ENCODE data around the gene SIGLEC14.
"Not testable (repeated sequence)": the region's sequence is repeated elsewhere in the genome, so short reads cannot be mapped to it uniquely, and the experiment has no call there.

SIGLEC14 gene, protein sequence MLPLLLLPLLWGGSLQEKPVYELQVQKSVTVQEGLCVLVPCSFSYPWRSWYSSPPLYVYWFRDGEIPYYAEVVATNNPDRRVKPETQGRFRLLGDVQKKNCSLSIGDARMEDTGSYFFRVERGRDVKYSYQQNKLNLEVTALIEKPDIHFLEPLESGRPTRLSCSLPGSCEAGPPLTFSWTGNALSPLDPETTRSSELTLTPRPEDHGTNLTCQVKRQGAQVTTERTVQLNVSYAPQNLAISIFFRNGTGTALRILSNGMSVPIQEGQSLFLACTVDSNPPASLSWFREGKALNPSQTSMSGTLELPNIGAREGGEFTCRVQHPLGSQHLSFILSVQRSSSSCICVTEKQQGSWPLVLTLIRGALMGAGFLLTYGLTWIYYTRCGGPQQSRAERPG

GRCh38 chr19:51646730-51647129 is at the start of gene SIGLEC14:
Gene SIGLEC14, minus strand, starts transcription at chr19:51646825. Its CDS starts 66 bp downstream, at chr19:51646759.
- DNase-seq: not testable (repeated sequence)

- no peak for DNase-seq
Measured at GRCh38 chr19:51695702-51696315, 49.2 kb upstream of the SIGLEC14 start.

DNA sequence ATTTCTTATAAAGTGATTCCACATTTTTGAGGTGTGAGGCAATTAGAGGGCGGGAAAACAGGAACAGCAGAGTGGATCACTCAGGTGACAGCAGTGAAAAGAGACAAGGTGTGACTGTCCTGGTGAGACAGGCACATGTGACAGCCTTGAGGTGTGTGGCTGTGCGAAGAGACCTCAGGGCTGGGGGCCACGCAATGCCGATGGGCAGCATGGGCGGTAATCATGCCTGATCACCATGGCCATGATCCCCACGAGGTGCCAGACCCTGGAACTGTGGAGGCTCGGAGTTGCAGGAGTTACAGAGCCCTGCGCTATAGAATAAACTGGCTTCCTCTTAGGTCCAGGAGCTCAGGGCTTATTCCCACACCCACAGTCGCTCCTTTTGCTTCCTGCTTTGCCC is 48.5 kb upstream of the SIGLEC14 start:
- DNase-seq: no peak

- no peak for DNase-seq
Measured at GRCh38 chr19:51694318-51695085, 47.9 kb upstream of the SIGLEC14 start.

GRCh38 chr19:51693819-51694218 is 47.2 kb upstream of the SIGLEC14 start:
- no peak for DNase-seq

DNA sequence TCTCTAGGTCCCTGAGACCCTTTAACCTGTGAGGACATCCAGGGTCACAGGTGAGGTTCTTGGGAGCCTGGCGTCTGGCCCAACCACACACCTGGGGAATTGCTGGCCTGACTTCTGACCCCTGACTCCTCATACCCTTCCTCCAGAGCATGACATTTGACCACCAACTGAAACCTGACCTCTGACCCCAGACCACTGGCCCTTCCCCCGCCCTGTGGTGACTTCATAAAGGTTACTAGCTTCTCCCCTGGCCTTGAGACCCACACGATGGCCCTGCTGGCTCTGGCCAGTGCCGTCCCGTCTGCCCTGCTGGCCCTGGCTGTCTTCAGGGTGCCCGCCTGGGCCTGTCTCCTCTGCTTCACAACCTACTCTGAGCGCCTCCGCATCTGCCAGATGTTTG is 46.6 kb upstream of the SIGLEC14 start, which contains the start of gene SPACA6:
SPACA6 (plus strand) TSS at position 71 of the 400 bp plus-strand sequence; CDS start at position 268, 197 bp downstream.
- no peak for DNase-seq

DNA sequence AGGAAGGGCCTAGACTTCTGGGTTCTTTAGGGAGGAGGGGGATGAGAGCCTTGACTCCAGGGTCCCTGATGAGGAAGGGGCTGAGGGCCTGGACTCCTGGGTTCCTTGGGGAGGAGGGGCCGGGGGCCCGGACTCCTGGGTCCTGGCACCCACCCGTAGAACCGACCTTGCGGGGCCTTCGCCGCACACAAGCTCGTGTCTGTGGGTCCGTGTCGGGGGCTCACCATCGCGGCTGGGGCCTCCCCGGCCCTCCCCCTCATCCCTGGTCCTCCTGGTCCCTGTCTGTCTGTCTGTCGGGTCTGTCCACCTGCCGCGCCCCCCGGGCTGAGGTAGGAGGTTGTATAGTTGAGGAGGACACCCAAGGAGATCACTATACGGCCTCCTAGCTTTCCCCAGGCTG is 45.8 kb upstream of the SIGLEC14 start:
- no peak for DNase-seq

DNA sequence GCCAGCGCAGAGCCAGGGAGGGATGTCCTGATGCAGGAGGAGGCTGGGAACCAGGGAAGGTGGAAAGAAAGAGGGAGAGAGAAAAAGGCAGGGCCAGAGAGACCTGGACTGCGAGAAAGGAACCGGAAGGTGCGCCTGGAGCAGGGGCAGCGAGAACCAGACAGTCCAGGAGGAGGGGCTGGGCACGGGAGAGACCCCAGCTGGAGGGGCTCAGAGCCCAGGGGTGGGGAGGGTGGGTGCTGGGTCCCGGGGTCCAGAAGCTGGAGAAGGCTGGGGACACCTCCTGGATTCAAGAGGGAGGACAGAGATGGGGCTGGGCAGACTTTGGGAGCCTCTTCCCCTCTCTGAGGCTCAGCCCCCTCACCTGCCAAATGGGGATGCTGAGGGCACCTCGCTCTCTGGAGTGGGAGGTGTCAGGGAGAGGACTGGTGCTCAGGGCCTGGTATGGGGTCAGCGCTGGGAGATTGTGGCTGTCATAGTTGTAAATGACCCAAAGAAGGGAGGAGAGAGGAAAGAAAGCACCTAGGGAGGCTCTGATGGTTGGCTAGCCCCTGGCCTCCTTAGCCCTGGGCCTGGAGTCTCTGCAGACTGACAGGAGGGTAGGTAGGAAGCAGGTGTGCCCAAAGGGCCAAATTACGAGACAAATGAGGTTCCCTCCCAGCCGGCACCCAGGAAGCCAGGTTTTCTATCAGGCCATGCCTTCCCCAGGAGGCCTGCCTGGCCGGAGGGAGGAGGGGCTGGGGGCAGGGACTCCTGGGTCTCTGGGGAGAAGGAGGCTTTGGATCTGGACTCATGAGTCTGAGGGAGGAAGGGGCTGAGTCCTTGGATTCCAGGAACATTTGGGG is 45.2 kb upstream of the SIGLEC14 start:
- DNase-seq: no peak

- DNase-seq: no peak
Measured at GRCh38 chr19:51691074-51691583, 44.5 kb upstream of the SIGLEC14 start.

GRCh38 chr19:51690454-51691073 is 43.9 kb upstream of the SIGLEC14 start:
- DNase-seq: peak; percentile 96

DNA sequence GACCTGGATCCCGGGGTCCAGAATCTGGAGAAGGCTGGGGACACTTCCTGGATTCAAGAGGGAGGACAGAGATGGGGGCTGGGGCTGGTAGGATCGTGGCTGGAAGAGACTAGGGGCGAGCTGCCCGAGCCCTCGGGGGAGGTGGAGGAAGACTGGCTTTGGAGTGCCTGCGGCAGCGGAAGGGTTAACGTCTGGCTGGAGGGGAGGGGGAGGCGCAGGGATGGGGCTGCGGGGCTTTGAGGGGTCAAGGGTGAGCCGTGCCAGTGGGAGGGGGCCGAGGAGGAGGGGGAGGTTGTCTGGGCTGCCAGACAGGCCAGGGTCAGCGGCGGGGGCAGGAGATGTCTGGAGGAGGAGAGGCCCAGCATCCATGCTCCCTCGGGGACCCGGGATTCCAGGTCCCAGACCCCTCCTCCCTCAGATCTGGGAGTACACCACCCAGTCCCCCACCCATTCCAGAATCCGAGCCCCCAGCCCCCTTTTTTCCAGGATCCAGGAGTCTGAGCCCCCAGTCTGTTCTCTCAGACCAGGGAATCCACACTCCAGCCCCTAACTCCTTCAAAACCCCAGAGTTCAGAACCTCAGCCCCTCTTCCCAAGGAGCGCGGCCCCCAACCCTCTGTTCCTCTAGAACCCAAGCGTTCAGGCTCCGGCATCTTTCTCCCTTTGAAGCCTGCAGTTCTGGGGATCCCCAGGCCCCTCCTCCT is 43.3 kb upstream of the SIGLEC14 start:
- DNase-seq: peak; percentile 85

- peak; percentile 98 for DNase-seq
Measured at GRCh38 chr19:51688671-51689571, 42.3 kb upstream of the SIGLEC14 start.

GRCh38 chr19:51687791-51688670 is 41.4 kb upstream of the SIGLEC14 start:
- DNase-seq: peak; percentile 81

DNA sequence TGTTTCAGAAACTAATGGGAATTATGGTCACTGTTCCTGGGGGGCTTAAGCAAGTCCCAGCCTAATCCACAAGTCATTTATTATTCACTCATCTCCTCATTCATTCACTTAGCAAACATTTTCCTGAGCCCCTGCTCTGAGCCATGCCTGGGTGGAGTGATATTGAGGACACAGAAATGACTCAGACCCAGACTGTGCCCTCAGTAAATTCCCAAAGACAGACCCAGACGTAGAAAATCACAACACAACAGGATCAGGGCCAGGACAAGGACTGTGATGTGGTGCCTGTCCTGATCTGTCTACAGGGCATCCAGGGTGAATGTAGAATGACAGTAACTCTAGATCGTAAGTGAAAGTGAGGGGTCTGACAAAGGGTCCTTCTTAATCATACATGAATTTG is 39.5 kb upstream of the SIGLEC14 start:
- no peak for DNase-seq

GRCh38 chr19:51681286-51681941 is 34.8 kb upstream of the SIGLEC14 start:
- no peak for DNase-seq

GRCh38 chr19:51680474-51680873 is 33.8 kb upstream of the SIGLEC14 start:
- DNase-seq: no peak

DNA sequence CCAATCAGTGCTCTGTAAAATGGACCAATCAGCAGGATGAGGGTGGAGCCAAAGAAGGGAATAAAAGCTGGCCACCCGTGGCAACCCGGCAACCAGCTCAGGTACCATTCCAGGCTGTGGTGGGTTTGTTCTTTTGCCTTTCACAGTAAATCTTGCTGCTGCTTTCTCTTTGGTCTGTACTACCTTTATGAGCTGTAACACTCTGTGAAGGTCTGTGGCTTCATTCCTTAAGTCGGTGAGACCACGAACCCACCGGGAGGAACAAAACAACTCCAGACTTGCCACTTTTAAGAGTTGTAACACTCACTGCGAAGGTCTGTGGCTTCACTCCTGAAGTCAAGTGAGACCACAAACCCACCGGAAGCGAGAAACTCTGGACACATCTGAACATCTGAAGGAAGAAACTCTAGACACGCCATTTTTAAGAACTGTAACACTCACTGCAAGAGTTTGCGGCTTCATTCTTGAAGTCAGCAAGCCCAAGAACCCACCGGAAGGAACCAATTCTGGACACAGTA is 30.0 kb upstream of the SIGLEC14 start:
- DNase-seq: no peak

DNA sequence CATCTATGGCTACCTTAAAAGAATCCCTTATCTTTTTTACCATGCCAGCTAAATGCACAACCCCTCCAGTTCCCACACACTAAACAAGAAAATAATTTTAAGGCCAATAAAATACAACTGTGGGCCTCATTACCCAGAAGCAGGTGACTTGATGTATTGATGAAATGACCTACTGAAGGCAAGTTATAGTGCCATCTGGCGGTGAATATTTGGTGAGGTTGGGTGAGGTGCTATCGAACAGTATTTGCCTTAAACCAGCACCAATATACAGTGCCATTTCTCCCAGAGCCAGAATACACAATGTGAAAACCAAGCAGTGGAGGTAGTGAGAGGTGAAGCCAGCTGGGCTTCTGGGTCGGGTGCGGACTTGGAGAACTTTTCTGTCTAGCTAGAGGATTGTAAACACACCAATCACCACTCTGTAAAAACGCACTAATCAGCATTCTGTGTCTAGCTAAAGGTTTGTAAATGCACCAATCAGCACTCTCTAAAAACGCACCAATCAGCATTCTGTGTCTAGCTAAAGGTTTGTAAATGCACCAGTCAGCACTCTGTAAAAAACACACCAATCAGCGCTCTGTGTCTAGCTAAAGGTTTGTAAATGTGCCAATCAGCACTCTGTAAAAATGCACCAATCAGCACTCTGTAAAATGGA is 29.4 kb upstream of the SIGLEC14 start:
- DNase-seq: not testable (repeated sequence)

All from right hindlimb (tissue), 1 donor.